ENCODE measurements around the gene GALNT1. TPM values are rescaled to one million over a fixed set of nuclear protein-coding genes. Genes with fewer than 3 reads are reported as not detected.

Gene GALNT1
- total and polyA plus RNA-seq, 8 donors, result 11.2 to 83.9 (median 13.8) TPM

DNA sequence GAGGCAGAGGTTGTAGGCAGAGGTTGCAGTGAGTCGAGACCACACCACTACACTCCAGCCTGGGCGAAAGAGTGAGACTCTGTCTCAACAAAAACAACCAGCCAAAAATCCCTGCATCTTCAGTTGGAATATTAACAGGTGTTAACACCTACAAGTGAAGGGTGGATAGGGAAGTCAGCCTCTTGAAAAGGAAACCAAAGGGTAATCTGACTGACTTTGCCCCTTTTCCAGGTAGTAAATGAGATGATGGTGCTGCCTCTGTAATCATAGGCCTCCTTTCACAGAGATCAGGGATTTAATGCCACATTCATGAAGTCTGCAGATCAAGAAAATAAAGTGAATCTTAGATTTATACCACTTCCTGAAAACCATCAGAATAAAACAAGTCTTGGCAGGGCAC lies 133.6 kb downstream of the GALNT1 start:
- Histone ChIP-seq H3K4me3 (no peak overlapping the region), H3K27ac (no peak overlapping the region), H3K9me3 (peaks cover 0 to 24% (median 9%) of the 10 kb centered on the region in 4 donors), H3K4me1 (no peaks in the 10 kb centered on the region), H3K36me3 (peaks cover 0 to 16% (median 6%) of the 10 kb centered on the region in 4 donors), H3K27me3 (no peaks in the 10 kb centered on the region)
- TF ChIP-seq EP300 (IDR thresholded peaks at IDR 0.05), result no peak
- TF ChIP-seq CTCF (IDR thresholded peaks at IDR 0.05), result no peak
- no peak for TF ChIP-seq POLR2A (IDR thresholded peaks at IDR 0.05)
- no peak for TF ChIP-seq POLR2AphosphoS5 (IDR thresholded peaks at IDR 0.05)
- intact Hi-C loops (cut with DNase I; ENCODE audit: low total_unique reads), result no loop called here
- DNase-seq, result no peak
- 91 to 100% (median 98%) methylated on average over 2 of the region's 2 CpGs for WGBS, 5 donors

DNA sequence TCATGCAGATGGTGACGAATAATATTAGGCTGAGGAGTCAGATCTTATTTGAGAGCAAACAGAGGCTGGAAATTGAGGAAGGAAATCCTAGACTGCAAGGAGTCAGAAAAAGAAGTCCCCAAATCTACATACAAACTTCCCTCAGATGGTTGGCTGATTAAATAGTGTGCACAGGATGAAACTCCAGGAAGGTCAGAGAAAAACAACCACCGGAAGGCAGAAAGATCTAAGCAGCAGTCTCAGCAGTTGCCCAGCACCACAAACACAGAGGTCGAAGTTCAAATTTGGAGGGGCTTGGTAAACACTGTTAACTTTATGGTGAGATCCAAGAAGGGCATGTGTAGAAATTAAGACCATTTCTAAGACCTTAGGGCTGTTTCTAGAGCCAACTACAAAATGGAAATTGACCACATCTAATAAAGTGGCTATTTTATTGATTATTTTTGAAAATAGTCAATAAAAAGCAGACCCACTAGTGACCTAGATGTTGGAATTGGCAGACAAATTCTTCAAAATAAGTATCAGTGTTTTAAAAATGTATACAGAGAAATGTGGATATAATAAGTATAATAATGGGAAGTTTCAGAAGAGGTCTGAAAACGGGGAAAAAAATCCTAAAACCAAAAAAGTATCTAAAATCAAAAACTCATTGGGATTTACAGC lies 134.8 kb downstream of the GALNT1 start:
- TF ChIP-seq EP300 (IDR thresholded peaks at IDR 0.05), result no peak
- TF ChIP-seq CTCF (IDR thresholded peaks at IDR 0.05), result no peak
- TF ChIP-seq POLR2A (IDR thresholded peaks at IDR 0.05), result no peak
- TF ChIP-seq POLR2AphosphoS5 (IDR thresholded peaks at IDR 0.05), result no peak
- Histone ChIP-seq H3K4me1 (no peaks in the 10 kb centered on the region), H3K27ac (no peak overlapping the region), H3K27me3 (no peaks in the 10 kb centered on the region), H3K36me3 (peaks cover 0 to 8% (median 2%) of the 10 kb centered on the region in 4 donors), H3K9me3 (peaks cover 0 to 32% (median 9%) of the 10 kb centered on the region in 4 donors), H3K4me3 (no peak overlapping the region)
- intact Hi-C loops (cut with DNase I; ENCODE audit: low total_unique reads), result no loop called here
- DNase-seq, result no peak
- 72 to 87% (median 76%) methylated on average over 4 of the region's 4 CpGs for WGBS, 5 donors

DNA sequence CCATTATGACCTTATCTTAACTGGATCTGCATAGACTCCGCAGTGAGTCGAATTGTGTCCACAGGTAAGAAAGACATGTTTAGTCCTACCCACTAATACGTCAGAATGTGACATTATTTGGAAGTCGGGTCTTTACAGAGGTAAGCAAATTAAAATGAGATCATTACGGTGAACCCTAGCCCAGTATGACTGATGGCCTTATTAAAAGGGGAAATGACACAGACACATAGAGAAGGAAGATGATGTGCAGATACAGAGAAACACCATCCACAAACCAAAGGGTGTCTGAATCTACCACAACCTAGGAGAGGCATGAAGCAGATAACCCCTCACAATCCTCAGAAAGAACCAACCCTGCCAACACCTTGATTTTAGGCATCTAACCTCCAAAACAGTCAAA lies 135.6 kb downstream of the GALNT1 start:
- Histone ChIP-seq H3K36me3 (peaks cover 0 to 4% (median 2%) of the 10 kb centered on the region in 4 donors), H3K9me3 (peaks cover 0 to 41% (median 9%) of the 10 kb centered on the region in 4 donors)
- TF ChIP-seq CTCF (IDR thresholded peaks at IDR 0.05), result no peak

DNA sequence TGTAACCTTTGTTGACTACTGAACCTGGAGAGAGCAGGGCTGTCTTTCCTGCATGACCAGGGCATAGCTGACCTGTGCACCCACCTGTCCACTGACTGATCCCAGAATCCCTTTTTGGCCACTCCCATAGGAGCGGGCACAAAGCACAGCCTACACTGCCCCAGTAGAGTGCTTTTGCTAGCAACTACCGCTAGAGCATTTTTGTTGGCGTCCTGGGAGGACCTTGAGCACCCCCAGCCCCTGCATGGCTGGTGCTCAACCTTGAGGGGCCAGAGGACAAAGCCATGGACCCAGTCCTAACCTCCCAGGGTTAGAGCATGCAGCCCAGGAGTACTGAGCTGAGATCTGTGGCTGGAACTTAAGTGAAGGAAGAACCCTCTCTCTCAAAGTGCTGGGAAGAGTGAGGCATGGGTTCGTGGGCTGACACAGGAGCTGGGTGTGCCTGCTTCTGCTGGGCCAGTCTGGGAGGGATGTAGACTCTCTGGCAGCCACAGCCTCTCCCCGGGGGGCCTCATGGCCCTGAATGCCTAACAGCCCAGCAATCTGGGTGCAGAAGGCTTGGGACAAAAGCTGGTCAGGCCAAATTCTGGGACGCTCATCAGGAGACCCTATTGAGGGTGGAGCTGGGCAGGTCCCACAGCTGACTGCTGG lies 140.0 kb downstream of the GALNT1 start:
- TF ChIP-seq EP300 (IDR thresholded peaks at IDR 0.05) (no peak), CTCF (IDR thresholded peaks at IDR 0.05) (no peak), POLR2AphosphoS5 (IDR thresholded peaks at IDR 0.05) (no peak), POLR2A (IDR thresholded peaks at IDR 0.05) (no peak)
- Histone ChIP-seq H3K4me3 (no peak overlapping the region), H3K27me3 (no peaks in the 10 kb centered on the region), H3K4me1 (no peaks in the 10 kb centered on the region), H3K27ac (no peak overlapping the region), H3K36me3 (no peaks in the 10 kb centered on the region), H3K9me3 (peaks cover 0 to 42% (median 9%) of the 10 kb centered on the region in 4 donors)
- intact Hi-C loops (cut with DNase I; ENCODE audit: low total_unique reads), result no loop called here
- WGBS, 5 donors, result 80 to 96% (median 88%) methylated on average over 6 of the region's 6 CpGs
- DNase-seq, result no peak

More for the DNA sequence above, 135.6 kb downstream of the GALNT1 start:
- intact Hi-C loops (cut with DNase I; ENCODE audit: low total_unique reads), result no loop called here
- 88 to 95% (median 90%) methylated on average over 5 of the region's 5 CpGs for WGBS, 5 donors
- no peak overlapping the region for H3K27ac ChIP-seq
- no peaks in the 10 kb centered on the region for H3K4me1 ChIP-seq
- no peak overlapping the region for H3K4me3 ChIP-seq
- DNase-seq, result no peak
- no peaks in the 10 kb centered on the region for H3K27me3 ChIP-seq

Measured in stomach (tissue), 9 donors.